Activated effector memory CD4-positive, alpha-beta T cell treated with anti-CD3 and anti-CD28 coated beads, Interleukin-2, amount 50 U/mL, for 16 hours (primary cell): ENCODE data around the gene ANKS1A.
"Not testable (repeated sequence)": the region's sequence is repeated elsewhere in the genome, so short reads cannot be mapped to it uniquely, and the experiment has no call there.

ENCODE experiments used
- DNase-seq: peaks from one replicate; pipeline ENCODE4 v3.0.0-alpha.2; 2020

The ANKS1A gene

DNA sequence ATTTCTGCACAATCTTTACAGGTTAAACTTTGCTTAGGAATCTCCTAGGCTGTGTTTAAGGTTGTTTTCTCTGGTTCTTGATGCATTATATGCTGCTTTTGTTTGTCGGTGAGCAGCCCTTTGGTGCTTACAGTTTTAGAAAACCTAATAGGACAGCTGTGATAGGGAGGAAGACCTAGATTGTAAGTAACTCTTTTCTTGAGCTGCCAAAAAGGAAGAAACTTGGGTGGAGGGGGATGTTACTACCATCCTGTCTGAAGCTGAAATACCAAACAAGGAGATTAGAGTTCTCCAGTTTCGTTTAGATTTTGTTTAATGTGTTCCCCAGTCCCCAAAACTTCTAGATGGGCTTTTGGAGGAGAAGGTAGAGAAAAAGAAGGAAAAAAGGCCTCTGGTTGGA, 72.0 kb downstream of the ANKS1A start:
- DNase-seq = no peak

DNA sequence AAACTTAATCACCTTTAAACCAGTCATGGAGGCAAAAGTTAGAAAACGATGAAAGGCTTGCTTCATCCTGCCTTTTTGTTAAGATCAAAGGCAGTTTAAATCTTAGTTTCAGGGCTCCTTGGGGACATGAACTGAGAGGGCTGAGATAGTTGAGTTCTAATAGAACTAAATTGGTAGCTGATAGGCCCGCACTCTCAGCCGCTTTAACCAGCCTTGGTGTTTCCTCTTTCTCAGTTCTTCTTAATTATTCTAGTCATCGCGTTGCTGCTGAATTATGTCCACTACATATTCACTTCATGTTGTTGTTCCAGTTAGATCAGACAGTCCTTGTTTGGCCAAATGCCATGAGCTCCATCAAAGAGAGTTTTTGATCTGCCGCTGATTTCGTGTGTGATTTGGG, 72.5 kb downstream of the ANKS1A start:
- DNase-seq = no peak

DNA sequence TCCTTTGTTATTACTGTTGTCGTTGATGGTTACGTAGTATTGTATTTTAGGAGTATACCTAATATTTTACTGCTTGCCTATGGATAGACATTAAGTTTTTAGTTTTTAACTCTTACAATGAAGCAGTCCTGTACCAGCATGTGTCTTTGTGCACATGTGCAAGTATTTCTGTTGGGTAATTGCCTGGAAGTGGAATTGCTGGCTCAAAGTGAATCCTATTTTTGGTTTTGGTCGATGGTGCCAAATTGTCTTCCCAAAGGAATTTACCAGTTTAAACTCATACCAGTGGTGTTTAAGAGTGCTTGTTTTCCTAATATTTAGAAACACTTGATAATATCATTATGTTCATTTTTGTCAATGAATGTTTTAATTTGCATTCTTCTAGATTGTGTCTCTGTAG, 75.5 kb downstream of the ANKS1A start:
- DNase-seq = no peak

DNA sequence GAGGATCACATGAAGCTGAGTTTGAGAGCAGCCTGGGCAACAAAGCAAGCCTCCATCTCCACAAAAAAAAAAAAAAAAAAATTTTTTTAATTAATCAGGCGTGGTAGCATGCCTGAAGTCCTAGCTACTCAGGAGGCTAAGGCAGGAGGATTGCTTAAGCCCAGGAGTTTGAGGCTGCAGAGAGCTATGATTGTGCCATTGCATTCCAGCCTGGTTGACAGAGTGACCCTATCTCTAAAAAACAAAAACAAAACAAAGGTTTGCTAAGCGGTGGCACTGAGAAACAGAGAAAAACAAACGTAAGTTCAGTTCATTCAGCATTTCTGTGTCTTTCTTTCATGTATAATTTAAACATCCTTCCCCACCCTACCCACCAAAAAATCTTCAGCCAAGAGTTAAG, 78.4 kb downstream of the ANKS1A start:
- no peak for DNase-seq

DNA sequence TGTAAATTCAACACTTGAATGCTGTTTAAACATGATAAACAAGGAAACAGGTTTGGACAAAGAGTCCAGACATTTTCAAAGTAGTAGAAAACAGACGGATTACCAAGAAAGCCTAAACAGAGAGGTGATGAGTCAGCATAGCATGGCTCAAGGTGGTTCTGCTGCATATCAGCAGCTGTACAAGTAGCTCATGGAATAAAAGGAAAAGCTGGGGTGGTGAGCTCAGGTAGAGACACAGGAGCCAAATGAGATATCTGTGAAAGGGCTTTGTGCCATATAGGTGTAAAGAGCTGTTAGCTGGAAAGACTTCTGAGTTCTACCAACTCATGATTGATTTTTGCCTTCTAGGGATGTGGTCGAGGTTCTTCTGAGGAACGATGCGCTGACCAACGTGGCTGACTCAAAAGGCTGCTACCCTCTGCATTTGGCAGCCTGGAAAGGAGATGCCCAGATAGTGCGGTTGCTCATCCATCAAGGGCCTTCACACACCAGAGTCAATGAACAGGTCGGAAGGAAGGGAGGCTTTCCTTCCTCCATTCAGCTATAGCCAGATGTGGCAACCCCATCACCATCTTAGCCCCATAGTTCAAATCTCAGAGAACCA, 80.7 kb downstream of the ANKS1A start:
- DNase-seq = no peak

DNA sequence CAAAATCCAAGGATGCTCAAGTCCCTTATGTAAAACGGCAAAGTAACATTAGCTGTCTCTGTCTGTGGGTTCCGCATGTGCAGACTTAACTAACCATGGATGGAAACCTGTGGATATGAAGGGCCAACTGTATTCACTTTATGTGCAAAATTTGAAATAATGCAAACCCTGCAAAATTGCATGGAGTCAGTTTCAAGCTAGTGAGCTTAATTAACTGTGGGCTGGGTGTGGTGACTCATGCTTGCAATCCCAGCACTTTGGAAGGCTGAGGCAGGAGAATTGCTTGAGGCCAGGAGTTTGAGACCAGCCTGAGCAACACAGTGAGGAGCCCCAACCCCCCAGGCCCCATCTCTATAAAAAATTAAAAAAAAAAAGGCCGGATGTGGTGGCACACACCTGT, 81.4 kb downstream of the ANKS1A start:
- no peak for DNase-seq

DNA sequence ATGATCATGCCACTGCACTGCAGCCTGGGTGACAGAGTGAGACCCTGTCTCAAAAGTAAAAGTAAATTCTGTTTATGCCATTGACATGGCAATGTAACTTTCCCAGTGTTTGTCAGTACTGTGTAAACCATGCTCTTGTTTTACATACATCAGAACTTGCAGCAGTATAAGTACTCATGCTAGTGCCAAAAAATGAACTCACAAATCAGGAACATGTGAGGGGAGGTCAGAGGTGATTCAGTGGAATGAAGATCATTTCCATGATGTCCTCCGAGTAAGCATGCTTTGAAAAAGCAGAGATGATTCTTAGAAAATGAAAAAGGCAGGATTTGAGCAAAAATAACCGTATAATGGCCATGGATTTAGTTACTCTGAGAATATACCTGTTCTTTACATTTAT, 81.9 kb downstream of the ANKS1A start:
- no peak for DNase-seq

DNA sequence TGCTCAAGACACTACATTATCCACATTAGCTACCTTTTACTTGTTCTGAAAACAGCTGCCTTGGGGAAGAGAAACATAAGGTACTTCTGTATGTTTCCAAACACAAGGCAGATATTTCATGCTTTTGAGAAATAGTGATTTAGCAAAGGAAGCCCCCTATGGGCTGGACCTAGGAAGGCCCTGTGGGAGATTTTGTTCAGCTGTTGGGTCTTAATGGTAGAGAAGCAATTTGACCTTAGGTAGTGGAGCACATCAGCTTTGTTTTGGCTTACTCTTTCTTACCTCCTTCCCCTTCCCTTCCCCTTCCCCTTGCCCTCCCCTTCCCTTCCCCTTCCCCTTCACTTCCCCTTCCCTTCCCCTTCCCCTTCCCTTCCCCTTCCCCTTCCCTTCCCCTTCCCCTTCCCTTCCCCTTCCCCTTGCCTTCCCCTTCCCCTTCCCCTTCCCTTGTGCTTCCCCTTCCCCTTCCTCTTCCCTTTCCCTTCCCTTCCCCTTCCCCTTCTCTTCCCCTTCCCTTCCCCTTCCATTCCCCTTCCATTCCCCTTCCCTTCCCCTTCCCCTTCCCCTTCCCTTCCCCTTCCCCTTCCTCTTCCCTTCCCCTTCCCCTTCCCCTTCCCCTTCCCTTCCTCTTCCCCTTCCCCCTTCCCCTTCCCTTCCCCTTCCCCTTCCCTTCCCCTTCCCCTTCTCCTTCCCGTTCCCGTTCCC, 84.6 kb downstream of the ANKS1A start:
- no peak for DNase-seq

DNA sequence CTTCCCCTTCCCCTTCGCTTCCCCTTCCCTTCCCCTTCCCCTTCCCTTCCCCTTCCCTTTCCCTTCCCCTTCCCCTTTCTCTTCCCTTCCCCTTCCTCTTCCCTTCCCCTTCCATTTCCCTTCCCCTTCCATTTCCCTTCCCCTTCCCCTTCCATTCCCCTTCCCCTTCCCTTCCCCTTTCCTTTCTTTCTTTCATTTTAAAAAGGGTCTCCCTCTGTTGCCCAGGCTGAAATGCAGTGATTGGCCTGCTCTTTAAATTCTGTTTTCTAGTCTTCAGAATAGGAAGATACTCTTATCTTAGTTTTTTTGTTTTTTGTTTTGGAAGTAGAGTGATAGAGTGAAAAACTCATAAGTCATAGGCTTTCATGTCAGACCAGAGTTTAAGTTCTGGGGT, 85.2 kb downstream of the ANKS1A start:
- no peak for DNase-seq

DNA sequence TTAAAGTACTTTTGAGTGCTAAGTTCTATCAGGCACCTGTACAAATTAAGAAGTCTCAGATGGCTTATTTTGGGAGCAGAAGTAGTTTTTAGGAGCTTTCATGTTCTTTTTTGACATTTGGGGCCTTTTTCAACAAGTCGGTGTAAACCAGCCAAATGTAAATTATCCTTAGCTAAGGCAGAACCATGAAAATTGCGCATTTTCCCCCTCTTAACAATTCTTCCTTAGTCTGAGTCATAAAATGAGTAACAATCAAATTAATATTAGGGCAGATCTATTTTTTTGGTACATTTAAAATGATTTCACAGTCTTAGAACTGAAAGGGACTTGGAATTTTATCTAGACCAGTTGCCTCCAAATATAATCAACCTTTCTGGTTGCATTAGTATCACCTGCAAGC, 87.2 kb downstream of the ANKS1A start:
- DNase-seq = no peak

DNA sequence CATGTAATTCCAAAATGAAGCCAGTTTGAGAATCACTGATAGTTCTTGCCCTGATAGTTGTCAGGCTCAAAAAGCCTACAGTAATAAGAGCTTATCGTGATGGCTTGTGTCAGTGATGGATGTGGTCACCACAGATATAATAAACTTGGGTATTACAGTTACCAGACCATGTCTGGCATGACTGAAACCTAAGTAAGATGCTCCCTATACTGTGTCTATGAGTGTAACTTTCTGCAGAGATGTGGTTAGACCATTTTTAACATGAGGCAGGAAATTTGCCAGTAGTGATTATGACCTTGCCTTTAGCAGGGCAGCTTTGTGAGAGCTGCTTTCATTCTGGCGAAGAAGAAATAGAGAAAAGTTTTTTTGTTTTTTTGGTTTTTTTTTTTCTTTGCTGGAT, 90.2 kb downstream of the ANKS1A start:
- no peak for DNase-seq

DNA sequence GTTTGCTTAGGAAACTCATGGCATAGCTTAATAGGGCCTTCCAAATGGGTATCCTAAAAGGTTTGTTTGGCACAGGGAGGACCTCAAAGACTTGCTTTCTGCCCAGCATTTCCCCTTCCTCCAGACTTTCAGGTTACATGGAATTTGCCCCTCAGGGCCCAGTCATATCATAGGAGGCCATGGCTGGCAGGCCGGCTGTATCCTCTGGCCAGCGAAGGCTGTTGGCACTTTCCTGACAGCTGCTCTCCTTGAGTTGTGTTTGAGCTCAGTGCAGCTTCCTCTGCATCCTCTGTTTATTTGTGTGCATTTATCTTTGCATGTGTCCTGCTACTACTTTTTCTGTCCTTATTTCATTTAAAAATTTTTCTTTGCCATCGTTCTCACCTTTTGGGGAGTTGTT, 90.9 kb downstream of the ANKS1A start:
- no peak for DNase-seq

DNA sequence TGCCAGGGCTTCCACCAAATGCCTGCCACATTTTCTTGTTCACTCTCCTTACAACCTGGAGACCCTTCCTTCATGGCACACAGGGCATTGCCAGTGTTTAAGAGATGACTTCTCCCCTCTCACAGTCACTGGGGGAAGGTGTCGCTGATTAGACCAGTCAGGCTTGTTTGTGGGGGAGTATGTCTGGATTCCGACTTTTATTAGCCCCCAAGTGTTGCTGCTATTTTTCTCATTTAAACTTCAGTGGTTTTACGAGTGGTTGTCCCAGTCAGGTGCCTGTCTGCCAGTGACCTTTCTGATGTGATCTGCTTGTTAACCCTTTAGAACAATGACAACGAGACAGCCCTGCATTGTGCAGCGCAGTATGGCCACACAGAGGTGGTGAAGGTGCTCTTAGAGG, 92.3 kb downstream of the ANKS1A start:
- no peak for DNase-seq

DNA sequence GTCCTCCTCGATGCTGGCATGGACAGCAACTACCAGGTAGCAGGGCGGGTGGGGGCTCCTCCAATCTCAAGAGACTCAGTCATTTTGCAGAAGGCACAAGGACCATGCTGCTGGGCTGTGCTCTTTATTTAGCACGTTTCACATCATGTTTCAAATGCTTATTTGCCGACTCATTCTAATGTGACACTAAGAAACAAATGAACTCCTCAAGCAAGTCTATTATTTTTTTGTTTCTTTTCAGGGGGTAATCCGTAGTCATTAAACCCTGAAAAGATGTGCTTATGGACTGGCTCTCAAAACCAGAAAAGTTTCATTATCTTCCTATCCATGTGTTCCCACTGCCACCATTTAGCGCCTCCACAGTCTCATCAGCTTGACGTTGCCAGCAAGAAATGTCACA, 92.9 kb downstream of the ANKS1A start:
- no peak for DNase-seq

DNA sequence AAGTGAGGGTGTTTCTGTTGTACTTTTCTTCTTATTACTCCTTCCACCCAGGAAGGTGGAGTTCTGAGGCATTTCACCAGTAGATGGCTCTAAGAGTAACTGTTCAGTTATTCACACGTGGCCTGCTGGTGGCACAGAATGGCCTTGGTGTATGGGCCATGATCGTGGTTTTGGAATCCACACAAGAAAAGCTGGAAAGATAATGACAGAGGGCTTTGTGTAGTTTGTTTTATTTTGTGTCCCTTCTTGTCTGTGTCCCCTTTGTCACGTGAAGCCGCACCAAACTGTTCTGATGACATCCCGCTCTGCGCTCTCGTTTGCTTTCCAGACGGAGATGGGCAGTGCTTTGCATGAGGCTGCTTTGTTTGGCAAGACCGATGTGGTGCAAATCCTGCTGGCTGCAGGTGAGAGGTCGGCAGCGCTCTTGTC, 93.4 kb downstream of the ANKS1A start:
- DNase-seq = no peak

DNA sequence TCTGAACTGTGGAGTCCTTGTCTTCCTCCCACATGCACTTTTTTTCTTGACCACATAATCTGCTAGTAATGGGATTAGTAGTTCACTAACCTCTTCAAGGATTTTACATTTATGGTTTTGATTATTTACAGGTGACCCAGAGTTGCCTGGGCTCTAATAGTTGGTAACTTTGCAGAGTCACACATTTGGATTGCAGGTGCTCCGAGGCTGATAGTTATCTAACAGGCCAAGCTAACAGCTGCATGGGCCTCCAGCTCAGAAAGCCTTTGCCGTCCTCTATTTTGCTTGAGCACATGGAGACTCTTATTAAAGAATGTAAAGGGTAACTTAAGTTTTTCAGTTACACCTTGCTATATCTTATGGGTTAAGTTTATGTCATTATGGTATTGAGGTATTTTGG, 95.4 kb downstream of the ANKS1A start:
- no peak for DNase-seq

DNA sequence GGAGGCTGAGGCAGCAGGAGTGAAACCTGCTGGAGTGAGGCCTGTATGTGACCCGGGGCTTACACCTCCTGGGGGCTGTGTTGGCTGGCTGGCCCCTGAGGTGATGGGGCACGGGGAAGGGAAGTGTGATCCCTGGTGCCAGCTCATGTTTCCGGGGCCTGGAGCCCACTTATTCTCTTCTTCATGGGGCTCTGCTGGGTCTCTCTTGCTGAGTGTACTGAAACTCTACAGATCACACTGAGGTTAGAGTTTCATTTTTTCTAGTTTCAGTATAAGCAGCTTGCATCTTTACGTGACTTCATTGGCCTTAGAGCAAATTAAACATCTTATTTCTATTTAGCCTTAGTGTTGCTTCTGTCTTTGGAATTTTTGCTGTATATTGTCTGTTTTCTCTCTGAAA, 96.2 kb downstream of the ANKS1A start:
- DNase-seq = no peak

DNA sequence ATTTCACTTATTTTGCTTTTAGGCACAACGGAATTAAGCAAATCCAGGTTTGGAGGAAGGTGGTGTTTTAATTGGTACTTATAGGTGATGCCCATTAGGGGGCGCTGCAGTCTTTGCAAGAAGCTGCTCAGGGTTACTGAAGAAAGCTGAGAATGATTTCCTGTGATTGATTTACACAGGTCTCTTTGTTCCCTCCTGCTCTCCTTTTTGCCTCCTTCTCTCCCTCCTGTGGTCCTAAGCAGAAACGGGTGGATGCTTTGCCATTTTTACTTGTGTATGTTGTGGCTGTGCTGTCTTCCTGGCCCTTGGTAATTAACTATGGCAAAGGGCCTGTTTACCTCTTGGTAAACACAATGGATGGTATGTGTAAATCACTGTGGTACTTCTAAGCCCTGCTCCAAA, 97.8 kb downstream of the ANKS1A start:
- DNase-seq = peak; percentile 82

DNA sequence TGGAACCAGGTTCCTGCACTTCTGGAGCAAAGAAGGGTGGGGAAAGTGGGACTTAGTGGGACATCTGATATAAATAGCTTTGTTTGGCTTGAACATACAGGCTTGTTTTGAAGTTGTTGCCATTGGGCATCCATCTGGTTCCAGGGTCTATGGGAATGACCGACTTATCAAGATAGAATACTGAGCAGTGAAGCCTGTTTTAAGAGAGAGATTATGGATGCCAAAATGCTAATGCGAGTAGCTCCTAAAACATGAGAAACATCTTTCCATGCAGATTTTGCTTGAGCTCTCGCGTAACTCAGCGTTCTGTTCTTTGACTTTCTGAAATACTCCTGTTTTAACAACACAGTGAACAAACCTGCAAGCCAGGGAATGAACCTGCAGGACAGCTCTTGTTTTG, 98.5 kb downstream of the ANKS1A start:
- no peak for DNase-seq

DNA sequence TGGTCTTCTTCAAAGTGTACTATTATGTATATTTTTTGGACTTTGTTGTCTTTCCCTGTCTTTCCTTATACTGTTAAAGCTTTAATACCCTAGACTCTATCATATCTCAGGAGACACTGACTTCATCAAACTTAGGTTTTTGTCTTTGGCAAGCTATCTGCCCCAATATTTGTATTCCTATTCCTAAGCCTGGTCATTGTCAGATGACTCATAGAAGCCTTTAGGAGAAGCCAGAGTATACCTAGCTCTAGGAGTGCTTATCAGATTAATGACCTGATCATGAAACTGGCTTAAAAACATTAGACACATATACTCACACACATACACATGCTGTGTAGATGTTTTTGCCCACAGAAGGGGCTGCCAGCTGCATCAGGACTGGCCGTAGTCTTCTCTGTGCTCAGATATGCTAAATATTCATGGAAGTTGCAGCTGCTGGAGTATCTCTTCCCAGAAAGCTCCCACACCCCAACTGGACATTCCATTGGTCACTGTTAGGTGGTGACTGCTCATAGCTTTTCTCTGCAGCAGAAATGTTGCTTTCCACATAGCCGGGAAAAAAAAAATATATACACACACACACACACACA, 102.0 kb downstream of the ANKS1A start:
- DNase-seq = no peak

DNA sequence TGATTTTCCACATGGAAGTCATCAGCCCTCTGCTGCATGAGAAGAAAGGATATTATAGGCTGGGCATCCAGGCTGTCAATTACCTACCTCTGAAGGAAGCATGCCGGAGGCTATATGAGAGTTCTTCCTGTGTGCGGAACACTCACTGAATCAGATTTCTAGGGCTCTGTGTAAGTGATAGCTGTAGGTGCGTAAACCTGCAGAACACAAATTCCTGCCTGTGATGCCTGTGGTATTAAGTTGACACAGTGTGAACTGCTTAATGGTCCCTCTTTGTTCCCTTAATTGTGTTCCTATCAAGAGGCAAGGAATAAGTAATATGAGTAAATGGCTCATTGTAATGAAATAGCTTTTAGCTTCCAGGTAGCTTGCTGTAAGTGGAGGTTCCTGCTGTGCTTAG, 103.3 kb downstream of the ANKS1A start:
- DNase-seq = no peak

DNA sequence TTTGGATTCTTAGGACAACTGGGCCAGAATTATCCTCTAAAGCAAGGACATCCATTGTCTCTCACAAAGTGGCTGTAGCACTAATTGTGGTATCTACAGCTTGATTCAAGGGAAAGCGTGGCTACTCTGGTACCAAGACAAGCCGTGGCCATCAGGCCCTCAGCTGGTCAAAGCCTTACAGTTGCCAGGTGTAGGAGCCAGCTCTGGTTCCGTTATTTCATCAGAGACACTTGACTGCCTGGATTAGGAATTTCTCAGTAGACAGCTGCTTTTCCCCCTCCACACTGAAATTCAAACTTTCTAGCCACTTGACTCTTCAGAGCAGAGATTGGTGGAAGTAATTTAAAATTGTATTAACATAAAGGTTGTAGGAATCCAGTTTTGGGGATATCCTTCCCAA, 104.2 kb downstream of the ANKS1A start:
- DNase-seq = no peak

DNA sequence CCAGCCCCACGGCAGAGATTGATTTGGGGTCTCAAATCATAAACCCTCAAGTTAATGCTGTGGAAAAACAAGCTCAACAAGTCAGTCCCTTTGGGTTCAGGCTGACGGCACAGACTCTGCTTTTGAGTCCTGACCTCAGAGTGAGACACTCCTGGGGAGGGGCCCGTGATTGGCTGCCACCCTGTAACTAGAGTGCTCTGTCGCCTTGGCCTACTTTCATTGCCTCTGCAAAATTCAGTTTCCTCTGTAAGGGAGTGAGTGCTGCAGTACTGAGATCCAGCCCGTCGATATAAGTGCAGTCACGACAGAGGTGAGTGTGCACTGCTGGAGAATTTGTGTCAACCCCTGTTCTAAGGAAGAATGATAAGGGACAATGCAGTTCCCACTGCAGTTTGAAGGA, 105.6 kb downstream of the ANKS1A start:
- no peak for DNase-seq

DNA sequence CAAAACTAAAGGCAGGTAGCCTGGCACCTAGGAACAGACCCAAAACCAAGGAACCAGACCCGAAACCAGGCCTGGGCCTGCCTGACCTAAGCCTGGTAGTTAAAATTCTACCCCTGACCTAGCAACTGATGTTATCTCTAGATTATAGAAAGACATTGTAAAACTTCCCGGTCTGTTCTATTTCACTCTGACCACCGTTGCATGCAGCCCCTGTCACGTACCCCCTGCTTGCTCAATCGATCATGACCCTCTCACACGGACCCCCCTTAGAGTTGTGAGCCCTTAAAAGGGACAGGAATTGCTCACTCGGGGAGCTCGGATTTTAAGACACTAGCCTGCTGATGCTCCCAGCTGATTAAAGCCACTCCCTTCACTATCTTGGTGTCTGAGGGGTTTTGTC, 109.4 kb downstream of the ANKS1A start:
- not testable (repeated sequence) for DNase-seq

DNA sequence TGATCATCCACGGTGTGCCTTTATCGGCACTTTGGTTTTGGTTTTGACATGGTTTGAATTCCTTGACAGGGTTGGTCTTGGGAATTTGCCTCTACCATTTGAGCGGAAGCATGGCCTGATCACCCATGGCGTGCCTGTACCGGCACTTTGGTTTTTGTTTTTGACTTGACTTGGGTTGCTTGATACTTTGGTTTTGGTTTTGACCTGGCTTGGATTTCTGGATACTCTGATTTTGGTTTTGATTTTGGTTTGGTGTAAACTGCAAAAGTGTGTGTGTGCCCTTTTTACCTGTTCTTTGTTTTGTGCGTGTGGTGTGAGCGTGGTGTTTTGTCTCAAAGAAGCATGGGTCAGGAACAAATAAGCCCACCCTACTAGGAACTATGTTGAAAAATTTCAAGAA, 110.1 kb downstream of the ANKS1A start:
- DNase-seq = not testable (repeated sequence)
